SU-DHL-6 (cell line): ENCODE data around the gene VCX3A.

ENCODE experiments used
- H2AFZ ChIP-seq: fragments of 200-600 bp; sonication (generic); 2 replicates; pipeline ENCODE4 v1.6.1; 2014; ENCODE audit warnings: low read depth, mild to moderate bottlenecking, moderate library complexity, mixed read lengths, antibody characterized with exemption, low read length; ENCODE audit not compliant: severe bottlenecking
- H3F3A ChIP-seq: fragments of 200-600 bp; shearing (Covaris generic); 2 replicates; pipeline ENCODE4 v1.6.0; 2016; ENCODE audit warnings: antibody characterized with exemption, mild to moderate bottlenecking; ENCODE audit not compliant: insufficient read depth
- H3K27ac ChIP-seq: fragments of 200-600 bp; sonication (generic); 2 replicates; pipeline ENCODE4 v1.5.1; 2016; ENCODE audit warnings: low read depth, mild to moderate bottlenecking, low read length, moderate library complexity, mixed read lengths
- H3K27me3 ChIP-seq: fragments of 200-600 bp; sonication (generic), shearing (Covaris generic); 2 replicates; pipeline ENCODE4 v1.6.0; 2014; ENCODE audit warnings: mild to moderate bottlenecking, low read length
- H3K36me3 ChIP-seq: fragments of 200-600 bp; sonication (generic); 2 replicates; pipeline ENCODE4 v1.6.1; 2014; ENCODE audit warnings: mild to moderate bottlenecking, low read length, mixed read lengths
- H3K4me2 ChIP-seq: fragments of 300-600, 200-600 bp; shearing (Covaris generic), sonication (generic); 2 replicates; pipeline ENCODE4 v1.6.0; 2014; ENCODE audit warnings: low read length, low read depth, mild to moderate bottlenecking; ENCODE audit not compliant: poor library complexity, severe bottlenecking
- H3K4me3 ChIP-seq: fragments of 200-600 bp; sonication (generic); 2 replicates; pipeline ENCODE4 v1.5.1; 2014; ENCODE audit warnings: antibody characterized with exemption, low read length, mild to moderate bottlenecking, mixed read lengths; ENCODE audit not compliant: insufficient read depth, poor library complexity, severe bottlenecking
- H3K79me2 ChIP-seq: fragments of 200-600 bp; sonication (generic); 2 replicates; pipeline ENCODE4 v1.6.1; 2014; ENCODE audit warnings: mild to moderate bottlenecking, low read length, moderate library complexity; ENCODE audit not compliant: insufficient read depth
- H3K9ac ChIP-seq: fragments of 200-600 bp; sonication (generic); 2 replicates; pipeline ENCODE4 v1.7.0; 2014; ENCODE audit warnings: mild to moderate bottlenecking, low read length
- H3K9me2 ChIP-seq: fragments of 200-600 bp; sonication (generic); replicated peaks from 2 replicates; pipeline ENCODE4 v1.6.1; 2014; ENCODE audit warnings: low read length; ENCODE audit not compliant: insufficient read depth
- H3K9me3 ChIP-seq: fragments of 200-600 bp; sonication (generic); 2 replicates; pipeline ENCODE4 v1.6.1; 2014; ENCODE audit warnings: low read length, mixed read lengths; ENCODE audit not compliant: insufficient read depth
- H4K20me1 ChIP-seq: fragments of 200-600 bp; sonication (generic); 2 replicates; pipeline ENCODE4 v1.6.1; 2014; ENCODE audit warnings: low read depth, mild to moderate bottlenecking, antibody characterized with exemption, low read length, moderate library complexity, mixed read lengths
- CTCF ChIP-seq: fragments of 200-600 bp; sonication (generic); IDR thresholded peaks from one replicate; pipeline ENCODE4 v1.5.1; 2017; ENCODE audit warnings: antibody characterized with exemption, mild to moderate bottlenecking, low read length, moderate library complexity; ENCODE audit not compliant: insufficient read depth, poor library complexity, severe bottlenecking
- EZH2phosphoT487 ChIP-seq: fragments of 200-600 bp; sonication (generic), shearing (Covaris generic); conservative IDR thresholded peaks from 2 replicates; pipeline ENCODE4 v1.6.1; 2018; ENCODE audit warnings: mild to moderate bottlenecking, antibody characterized with exemption, low read length, moderate library complexity, mixed read lengths

VCX3A gene

GRCh38 chrX:6517376-6517775, 17.5 kb downstream of the VCX3A start:
- Histone ChIP-seq H3K9me2 (no peaks in the 10 kb centered on the region), H3K27me3 (no peaks in the 10 kb centered on the region), H3K9me3 (no peaks in the 10 kb centered on the region), H3K36me3 (no peaks in the 10 kb centered on the region), H3K9ac (no peak overlapping the region), H2AFZ (no peak overlapping the region), H3K27ac (no peak overlapping the region), H3K79me2 (no peaks in the 10 kb centered on the region), H3K4me2 (no peak overlapping the region), H3F3A (no peaks in the 10 kb centered on the region), H4K20me1 (no peaks in the 10 kb centered on the region), H3K4me3 (no peak overlapping the region)
- TF ChIP-seq EZH2phosphoT487 (no peak), CTCF (no peak)

- no peaks in the 10 kb centered on the region for H3K9me3 ChIP-seq
- H3K79me2 ChIP-seq: no peaks in the 10 kb centered on the region
- no peak overlapping the region for H3K27ac ChIP-seq
- no peak overlapping the region for H3K4me3 ChIP-seq
- no peaks in the 10 kb centered on the region for H3K9me2 ChIP-seq
- H3K27me3 ChIP-seq: no peaks in the 10 kb centered on the region
- TF ChIP-seq EZH2phosphoT487: no peak
- TF ChIP-seq CTCF: no peak
- H3K4me2 ChIP-seq: no peak overlapping the region
- no peaks in the 10 kb centered on the region for H4K20me1 ChIP-seq
- no peaks in the 10 kb centered on the region for H3F3A ChIP-seq
- no peaks in the 10 kb centered on the region for H3K36me3 ChIP-seq
- H2AFZ ChIP-seq: no peak overlapping the region
- no peak overlapping the region for H3K9ac ChIP-seq
These were observed 28.5 kb downstream of the VCX3A start for GRCh38 chrX:6506444-6506843.

- Histone ChIP-seq H3K4me2 (no peak overlapping the region), H4K20me1 (no peaks in the 10 kb centered on the region), H3K9me2 (no peaks in the 10 kb centered on the region), H3K79me2 (no peaks in the 10 kb centered on the region), H3K9ac (no peak overlapping the region), H3K36me3 (no peaks in the 10 kb centered on the region), H3F3A (no peaks in the 10 kb centered on the region), H3K4me3 (no peak overlapping the region), H2AFZ (no peak overlapping the region), H3K27me3 (no peaks in the 10 kb centered on the region), H3K27ac (no peak overlapping the region), H3K9me3 (no peaks in the 10 kb centered on the region)
- TF ChIP-seq CTCF (no peak), EZH2phosphoT487 (no peak)
These were observed 29.0 kb downstream of the VCX3A start for GRCh38 chrX:6505960-6506359.

- Histone ChIP-seq H3K4me2 (no peak overlapping the region), H3K4me3 (no peak overlapping the region), H3K9me3 (no peaks in the 10 kb centered on the region), H3K9ac (no peak overlapping the region), H3K27ac (no peak overlapping the region), H4K20me1 (no peaks in the 10 kb centered on the region), H3K27me3 (no peaks in the 10 kb centered on the region), H2AFZ (no peak overlapping the region), H3K9me2 (no peaks in the 10 kb centered on the region), H3K36me3 (no peaks in the 10 kb centered on the region), H3K79me2 (no peaks in the 10 kb centered on the region), H3F3A (no peaks in the 10 kb centered on the region)
- TF ChIP-seq CTCF: no peak
- no peak for TF ChIP-seq EZH2phosphoT487
These were observed 34.2 kb downstream of the VCX3A start for GRCh38 chrX:6500719-6501118.
